HG03439 (cell line): ENCODE results near the gene CEACAM18.
"Not testable (repeated sequence)": the region's sequence is repeated elsewhere in the genome, so short reads cannot be mapped to it uniquely, and the experiment has no call there.

Experiments
- ATAC-seq: cut with Tn5 transposase; IDR thresholded peaks from one replicate; pipeline ENCODE4 v1.9.1; 2021; ENCODE audit warnings: mild to moderate bottlenecking, moderate library complexity; ENCODE audit not compliant: unreplicated experiment

Gene CEACAM18

GRCh38 chr19:51489113-51489512, 10.8 kb downstream of the CEACAM18 start:
- no peak for ATAC-seq

GRCh38 chr19:51490676-51491075, 12.3 kb downstream of the CEACAM18 start:
- ATAC-seq, result no peak

GRCh38 chr19:51491586-51491985, 13.2 kb downstream of the CEACAM18 start:
- ATAC-seq, result no peak

- no peak for ATAC-seq
Observed at GRCh38 chr19:51493776-51494175, 15.4 kb downstream of the CEACAM18 start.

GRCh38 chr19:51497666-51498065, 19.3 kb downstream of the CEACAM18 start:
- ATAC-seq, result no peak

- ATAC-seq, result not testable (repeated sequence)
Observed at GRCh38 chr19:51500931-51501330, 22.6 kb downstream of the CEACAM18 start.

- ATAC-seq, result no peak
Observed at GRCh38 chr19:51501594-51502263, 23.4 kb downstream of the CEACAM18 start, which contains the start of gene SIGLEC12. Gene SIGLEC12 (minus strand): TSS chr19:51501800. CDS start chr19:51501733, 67 bp downstream.

GRCh38 chr19:51503286-51503817, 25.0 kb downstream of the CEACAM18 start:
- ATAC-seq, result no peak

GRCh38 chr19:51503896-51504295, 25.6 kb downstream of the CEACAM18 start:
- ATAC-seq, result no peak

- ATAC-seq, result no peak
Observed at GRCh38 chr19:51505904-51506303, 27.6 kb downstream of the CEACAM18 start.

GRCh38 chr19:51507192-51507591, 28.9 kb downstream of the CEACAM18 start:
- ATAC-seq, result no peak

GRCh38 chr19:51507640-51508058, 29.3 kb downstream of the CEACAM18 start:
- no peak for ATAC-seq

- ATAC-seq, result no peak
Observed at GRCh38 chr19:51508059-51508733, 29.9 kb downstream of the CEACAM18 start.

GRCh38 chr19:51509823-51510660, 31.7 kb downstream of the CEACAM18 start:
- no peak for ATAC-seq

- ATAC-seq, result no peak
Observed at GRCh38 chr19:51511353-51511752, 33.0 kb downstream of the CEACAM18 start.

GRCh38 chr19:51513968-51514367, 35.6 kb downstream of the CEACAM18 start:
- no peak for ATAC-seq

- no peak for ATAC-seq
Observed at GRCh38 chr19:51514866-51515481, 36.6 kb downstream of the CEACAM18 start.

GRCh38 chr19:51520728-51521127, 42.4 kb downstream of the CEACAM18 start:
- ATAC-seq, result no peak

GRCh38 chr19:51521357-51521756, 43.0 kb downstream of the CEACAM18 start:
- ATAC-seq, result no peak

- no peak for ATAC-seq
Observed at GRCh38 chr19:51521781-51522180, 43.4 kb downstream of the CEACAM18 start.
